Measurements from ENCODE around the gene ZC3H18. TPM values are rescaled to one million over a fixed set of nuclear protein-coding genes. Genes with fewer than 3 reads are reported as not detected.

ZC3H18 gene
- total RNA-seq, 3 donors from 2014 or later: 12.5 to 14.9 (median 13.3) TPM

DNA sequence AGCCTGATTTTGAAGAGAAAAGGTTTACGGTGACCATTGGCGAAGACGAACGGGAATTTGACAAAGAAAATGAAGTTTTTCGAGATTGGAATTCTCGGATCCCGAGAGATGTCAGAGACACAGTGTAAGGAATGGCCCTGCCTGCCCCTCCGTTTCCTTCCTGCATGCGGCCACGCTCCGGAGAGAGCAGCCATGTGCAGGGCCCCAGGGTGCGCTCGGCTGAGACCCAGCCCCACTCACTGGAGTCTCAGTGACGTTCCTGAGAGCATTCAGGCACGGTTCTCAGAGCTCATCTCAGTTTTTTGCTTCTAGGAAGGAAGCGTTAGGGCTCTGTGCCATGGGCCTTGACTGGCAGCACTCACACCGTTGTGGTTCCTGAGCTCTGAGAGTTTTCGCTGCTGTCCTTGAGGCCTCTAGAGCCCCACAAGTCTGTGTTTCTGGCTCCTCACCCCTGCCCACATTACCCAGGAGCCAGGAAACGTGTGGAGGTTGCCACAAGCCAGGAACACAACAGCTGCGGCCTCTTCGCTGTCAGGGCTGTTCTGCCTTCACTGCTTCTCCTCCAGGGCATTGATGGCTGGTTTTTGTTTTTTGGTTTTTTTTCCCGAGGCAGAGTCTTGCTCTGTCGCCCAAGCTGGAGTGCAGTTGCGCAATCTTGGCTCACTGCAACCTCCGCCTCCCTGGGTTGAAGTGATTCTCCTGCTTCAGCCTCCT, 29.8 kb downstream of the ZC3H18 start:
- no peak for TF ChIP-seq POLR2AphosphoS5 (IDR thresholded peaks at IDR 0.05)
- TF ChIP-seq, protein P1, sequence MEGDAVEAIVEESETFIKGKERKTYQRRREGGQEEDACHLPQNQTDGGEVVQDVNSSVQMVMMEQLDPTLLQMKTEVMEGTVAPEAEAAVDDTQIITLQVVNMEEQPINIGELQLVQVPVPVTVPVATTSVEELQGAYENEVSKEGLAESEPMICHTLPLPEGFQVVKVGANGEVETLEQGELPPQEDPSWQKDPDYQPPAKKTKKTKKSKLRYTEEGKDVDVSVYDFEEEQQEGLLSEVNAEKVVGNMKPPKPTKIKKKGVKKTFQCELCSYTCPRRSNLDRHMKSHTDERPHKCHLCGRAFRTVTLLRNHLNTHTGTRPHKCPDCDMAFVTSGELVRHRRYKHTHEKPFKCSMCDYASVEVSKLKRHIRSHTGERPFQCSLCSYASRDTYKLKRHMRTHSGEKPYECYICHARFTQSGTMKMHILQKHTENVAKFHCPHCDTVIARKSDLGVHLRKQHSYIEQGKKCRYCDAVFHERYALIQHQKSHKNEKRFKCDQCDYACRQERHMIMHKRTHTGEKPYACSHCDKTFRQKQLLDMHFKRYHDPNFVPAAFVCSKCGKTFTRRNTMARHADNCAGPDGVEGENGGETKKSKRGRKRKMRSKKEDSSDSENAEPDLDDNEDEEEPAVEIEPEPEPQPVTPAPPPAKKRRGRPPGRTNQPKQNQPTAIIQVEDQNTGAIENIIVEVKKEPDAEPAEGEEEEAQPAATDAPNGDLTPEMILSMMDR (IDR thresholded peaks at IDR 0.05): no peak
- no peak for TF ChIP-seq POLR2A (IDR thresholded peaks at IDR 0.05)
- no peak overlapping the region for H3K4me3 ChIP-seq
- no peaks in the 10 kb centered on the region for H3K4me1 ChIP-seq
- H3K36me3 ChIP-seq: no peaks in the 10 kb centered on the region
- peak overlapping the region in 1 of 2 donors; percentile 59 for H3K27ac ChIP-seq
- DNase-seq (ENCODE audit: low spot score in 2 of 2): no peak
- no peaks in the 10 kb centered on the region for H3K9me3 ChIP-seq
- H3K27me3 ChIP-seq: no peaks in the 10 kb centered on the region
- intact Hi-C loops (cut with DNase I; ENCODE audit: low total_unique reads): no loop called here

DNA sequence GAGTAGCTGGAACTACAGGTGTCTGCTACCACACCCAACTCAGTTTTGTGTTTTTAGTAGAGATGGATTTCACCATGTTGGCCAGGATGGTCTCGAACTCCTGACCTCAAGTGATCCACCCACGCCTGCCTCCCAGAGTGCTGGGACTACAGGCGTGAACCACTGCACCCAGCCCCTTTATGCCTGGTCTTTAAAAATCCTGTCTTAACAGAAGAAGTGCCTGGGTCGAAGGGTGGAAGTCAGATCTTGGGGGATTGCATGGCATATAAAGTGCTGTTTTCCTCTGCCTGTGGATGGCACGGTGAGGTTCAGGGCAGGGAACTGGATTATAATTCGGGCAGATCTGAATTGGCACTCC, 30.3 kb downstream of the ZC3H18 start:
- intact Hi-C loops (cut with DNase I; ENCODE audit: low total_unique reads): no loop called here
- H3K36me3 ChIP-seq: no peaks in the 10 kb centered on the region
- no peaks in the 10 kb centered on the region for H3K9me3 ChIP-seq
- H3K4me1 ChIP-seq: no peaks in the 10 kb centered on the region
- no peaks in the 10 kb centered on the region for H3K27me3 ChIP-seq
- DNase-seq (ENCODE audit: low spot score in 2 of 2): no peak
- no peak for TF ChIP-seq POLR2A (IDR thresholded peaks at IDR 0.05)
- TF ChIP-seq, protein P1 (IDR thresholded peaks at IDR 0.05): no peak
- TF ChIP-seq POLR2AphosphoS5 (IDR thresholded peaks at IDR 0.05): no peak
- peak overlapping the region in 1 of 2 donors; percentile 59 for H3K27ac ChIP-seq
- H3K4me3 ChIP-seq: no peak overlapping the region

DNA sequence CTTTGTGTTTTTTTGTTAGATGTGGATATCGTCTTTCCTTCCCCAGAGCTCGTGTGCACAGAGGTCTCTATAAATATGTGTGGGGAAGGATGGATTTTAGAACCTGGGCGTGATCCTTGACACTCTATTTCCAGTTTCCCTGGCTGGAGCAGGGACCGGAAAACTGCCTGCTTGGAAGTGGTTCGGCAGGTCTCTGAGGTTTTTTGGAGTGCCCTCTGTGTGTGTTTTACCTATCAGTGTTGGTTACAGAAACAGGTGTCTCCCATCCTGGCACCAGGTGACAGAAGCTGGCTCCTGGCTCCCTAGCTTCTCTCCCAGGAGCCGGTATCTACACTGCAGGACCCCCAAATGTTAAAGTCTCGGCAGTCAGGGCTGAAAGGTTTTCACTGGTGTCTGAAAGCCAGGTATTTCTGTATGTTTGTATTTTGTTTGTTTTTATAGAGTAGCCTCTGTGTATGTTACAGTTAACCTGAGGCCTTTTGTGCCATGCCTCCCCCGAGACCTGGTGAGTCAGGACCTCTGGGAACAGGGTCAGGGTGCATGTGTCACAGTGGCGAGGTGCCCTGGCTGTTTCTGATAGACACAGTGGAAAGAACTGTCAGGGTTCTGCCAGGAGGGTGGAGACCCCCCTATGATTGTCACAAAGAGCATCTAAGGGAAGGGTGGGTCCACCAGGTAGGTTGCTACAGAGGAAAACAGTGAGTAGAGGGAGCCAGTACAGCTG, 31.3 kb downstream of the ZC3H18 start:
- Histone ChIP-seq H3K4me3 (no peak overlapping the region), H3K27me3 (no peaks in the 10 kb centered on the region), H3K27ac (no peak overlapping the region), H3K36me3 (no peaks in the 10 kb centered on the region), H3K9me3 (no peaks in the 10 kb centered on the region), H3K4me1 (no peaks in the 10 kb centered on the region)
- intact Hi-C loops (cut with DNase I; ENCODE audit: low total_unique reads): no loop called here
- TF ChIP-seq, protein P1 (IDR thresholded peaks at IDR 0.05): no peak
- TF ChIP-seq POLR2A (IDR thresholded peaks at IDR 0.05): no peak
- TF ChIP-seq POLR2AphosphoS5 (IDR thresholded peaks at IDR 0.05): no peak
- DNase-seq (ENCODE audit: low spot score in 2 of 2): no peak

DNA sequence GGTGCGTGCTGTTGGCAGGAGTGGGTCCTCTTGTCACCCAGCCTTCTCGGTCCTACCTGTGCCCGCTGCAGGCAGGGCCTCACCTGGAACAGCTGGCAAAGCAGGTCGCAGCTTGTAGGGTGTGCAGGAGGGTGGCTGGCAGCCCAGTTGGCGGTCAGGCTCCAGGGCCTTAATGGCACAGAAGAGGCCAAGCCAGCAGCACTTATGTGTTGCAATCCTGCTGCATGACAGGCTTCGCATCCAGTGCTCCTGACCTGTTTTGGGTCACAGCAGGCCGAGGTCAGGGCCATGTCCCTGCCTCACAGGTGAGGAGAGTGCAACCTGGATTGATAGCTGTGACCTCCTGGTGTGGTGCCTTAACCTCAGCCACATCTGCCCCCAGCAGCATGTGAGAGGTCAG, 31.9 kb downstream of the ZC3H18 start:
- H3K27ac ChIP-seq: no peak overlapping the region
- DNase-seq (ENCODE audit: low spot score in 2 of 2): no peak
- intact Hi-C loops (cut with DNase I; ENCODE audit: low total_unique reads): no loop called here
- no peaks in the 10 kb centered on the region for H3K9me3 ChIP-seq
- TF ChIP-seq POLR2A (IDR thresholded peaks at IDR 0.05) (no peak), POLR2AphosphoS5 (IDR thresholded peaks at IDR 0.05) (no peak)
- TF ChIP-seq, protein P1 (IDR thresholded peaks at IDR 0.05): no peak
- no peak overlapping the region for H3K4me3 ChIP-seq
- H3K36me3 ChIP-seq: no peaks in the 10 kb centered on the region
- no peaks in the 10 kb centered on the region for H3K27me3 ChIP-seq
- H3K4me1 ChIP-seq: no peaks in the 10 kb centered on the region

Data from breast epithelium (tissue), 4 donors.